Ovary (tissue), 9 donors: Measurements from ENCODE around the gene SMARCD2. TPM values are rescaled to one million over a fixed set of nuclear protein-coding genes. Genes with fewer than 3 reads are reported as not detected.
"Not testable (repeated sequence)": the region's sequence is repeated elsewhere in the genome, so short reads cannot be mapped to it uniquely, and the experiment has no call there.

Source experiments
- DNase-seq, 5 donors: peaks; one replicate each; pipeline ENCODE4 v3.0.0-alpha.2; 2019 to 2020
- H3K27ac ChIP-seq, 2 donors: fragments of 200-600 bp; one replicate each; pipeline versions ENCODE4 v1.5.1 to v1.8.0; 2019 to 2022
- H3K27me3 ChIP-seq: fragments of 200-600 bp; one replicate; pipeline ENCODE4 v1.8.0; 2022
- H3K36me3 ChIP-seq: fragments of 200-600 bp; sonication (generic); one replicate; pipeline ENCODE4 v1.5.1; 2019
- H3K4me1 ChIP-seq: one replicate; pipeline ENCODE4 v1.8.1; 2013; ENCODE audit warnings: mild to moderate bottlenecking, moderate library complexity; ENCODE audit not compliant: insufficient read depth
- H3K4me3 ChIP-seq: fragments of 200-600 bp; sonication (generic); one replicate; pipeline ENCODE4 v1.5.1; 2017
- H3K9me3 ChIP-seq, 2 donors: fragments of 200-600 bp in 1 of 2; sonication (generic) in 1 of 2; one replicate each; pipeline versions ENCODE4 v1.5.1 to v1.8.1; 2013 to 2019; ENCODE audit warnings: mild to moderate bottlenecking in 1 of 2, moderate library complexity in 1 of 2
- EP300 ChIP-seq: sonication (generic); formaldehyde crosslinking; IDR thresholded peaks from one replicate; pipeline ENCODE4 v1.6.1; 2017; ENCODE audit warnings: antibody characterized with exemption
- POLR2A ChIP-seq: fragments of 450-650 bp; IDR thresholded peaks from one replicate; pipeline ENCODE4 v1.6.1; 2017; ENCODE audit warnings: antibody characterized with exemption, mild to moderate bottlenecking, moderate library complexity
- WGBS, 3 donors: extraction: QIAGEN DNeasy Blood & Tissue Kit in 1 of 3; methylation state at CpG; one replicate each; pipeline versions ENCODE4 v1.1.5 to v1.1.7; 2013 to 2017; 5-methylcytosine and 5-hydroxymethylcytosine counted together
- intact Hi-C, 4 donors: fragments of 100-400 bp; cut with DNase I; formaldehyde crosslinking; loops; one replicate each; pipeline versions ENCODE4 v1.11.0 to v1.15.1; 2022 to 2023
- polyA plus RNA-seq, 2 donors: library from polyadenylated mRNA; stranded (reverse); fragments of 200-250 nt in 1 of 2; fragments of 350-450 nt in 1 of 2; fragmentation: Illumina TruSeq in 1 of 2; extraction: RNeasy Lipid Tissue Mini Kit (QIAGEN cat#74804) in 1 of 2; gene quantifications; one replicate each; pipeline ENCODE4 v1.2.3, GENCODE V29; 2013 to 2014
- total RNA-seq, 7 donors: library from RNA; depleted of rRNA in 2 of 7; stranded (reverse); fragments of >200 nt in 2 of 7; fragmentation: NEBNext Ultra II Directional in 3 of 7; extraction: Animal tissue kit (Norgen Biotek cat#: 25700) in 3 of 7; gene quantifications; one replicate each; pipeline versions ENCODE4 v1.1.0 to v1.2.4, GENCODE V29; 2016 to 2023
- TF ChIP-seq, protein P1 (sequence below), 3 donors: fragments of 450-650 bp in 2 of 3; fragments of 200-600 bp in 1 of 3; IDR thresholded peaks; one replicate each; pipeline versions ENCODE4 v1.5.1 to v1.8.0; 2016 to 2022; ENCODE audit warnings: antibody characterized with exemption in 3 of 3, mild to moderate bottlenecking in 1 of 3
- donor health status: DM: no; HTN: no; CAD: no; lungs with moderate emphysema.
- donor health status: DM: no; HTN: no; CAD: no.
- donor health status: Bipolar disorder and iron deficiency.
- donor health status: DM: yes; HTN: yes; CAD: no.
- donor health status: DM: no; HTN: no; CAD: no.
- donor health status: DM: yes; HTN: yes; CAD: no.

The SMARCD2 gene
- total and polyA plus RNA-seq, 9 donors, result 46.2 to 117 (median 69.8) TPM

DNA sequence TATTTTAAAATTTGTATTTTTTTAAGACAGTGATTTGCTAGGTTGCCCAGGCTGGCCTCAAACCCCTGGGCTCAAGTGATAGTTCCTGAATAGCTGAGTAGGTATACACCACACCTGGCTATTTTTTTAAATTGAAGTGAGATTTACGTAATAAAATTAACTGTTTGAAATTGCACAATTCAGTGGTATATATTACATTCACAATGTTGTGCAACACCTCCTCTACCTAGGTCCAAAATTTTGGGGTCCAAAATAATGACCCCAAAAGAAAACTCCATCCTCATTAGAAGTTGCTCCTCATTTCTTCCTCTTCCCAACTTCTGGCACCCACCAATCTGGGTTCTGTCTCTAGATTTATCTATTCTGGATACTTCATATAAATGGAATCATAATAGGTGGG lies 3.0 kb upstream of the SMARCD2 start:
- H3K27me3 ChIP-seq, result no peaks in the 10 kb centered on the region
- peaks cover 14% of the 10 kb centered on the region for H3K4me1 ChIP-seq
- no peak for DNase-seq
- H3K27ac ChIP-seq, result no peak overlapping the region
- no peak overlapping the region for H3K4me3 ChIP-seq
- H3K9me3 ChIP-seq, result no peaks in the 10 kb centered on the region
- TF ChIP-seq EP300 (no peak), POLR2A (no peak)
- TF ChIP-seq, protein P1, sequence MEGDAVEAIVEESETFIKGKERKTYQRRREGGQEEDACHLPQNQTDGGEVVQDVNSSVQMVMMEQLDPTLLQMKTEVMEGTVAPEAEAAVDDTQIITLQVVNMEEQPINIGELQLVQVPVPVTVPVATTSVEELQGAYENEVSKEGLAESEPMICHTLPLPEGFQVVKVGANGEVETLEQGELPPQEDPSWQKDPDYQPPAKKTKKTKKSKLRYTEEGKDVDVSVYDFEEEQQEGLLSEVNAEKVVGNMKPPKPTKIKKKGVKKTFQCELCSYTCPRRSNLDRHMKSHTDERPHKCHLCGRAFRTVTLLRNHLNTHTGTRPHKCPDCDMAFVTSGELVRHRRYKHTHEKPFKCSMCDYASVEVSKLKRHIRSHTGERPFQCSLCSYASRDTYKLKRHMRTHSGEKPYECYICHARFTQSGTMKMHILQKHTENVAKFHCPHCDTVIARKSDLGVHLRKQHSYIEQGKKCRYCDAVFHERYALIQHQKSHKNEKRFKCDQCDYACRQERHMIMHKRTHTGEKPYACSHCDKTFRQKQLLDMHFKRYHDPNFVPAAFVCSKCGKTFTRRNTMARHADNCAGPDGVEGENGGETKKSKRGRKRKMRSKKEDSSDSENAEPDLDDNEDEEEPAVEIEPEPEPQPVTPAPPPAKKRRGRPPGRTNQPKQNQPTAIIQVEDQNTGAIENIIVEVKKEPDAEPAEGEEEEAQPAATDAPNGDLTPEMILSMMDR (IDR thresholded peaks at IDR 0.05), result no peak
- 0 to 88% (median 39%) methylated on average over 1 of the region's 1 CpG for WGBS, 3 donors
- intact Hi-C loops, result no loop called here
- H3K36me3 ChIP-seq, result no peaks in the 10 kb centered on the region

DNA sequence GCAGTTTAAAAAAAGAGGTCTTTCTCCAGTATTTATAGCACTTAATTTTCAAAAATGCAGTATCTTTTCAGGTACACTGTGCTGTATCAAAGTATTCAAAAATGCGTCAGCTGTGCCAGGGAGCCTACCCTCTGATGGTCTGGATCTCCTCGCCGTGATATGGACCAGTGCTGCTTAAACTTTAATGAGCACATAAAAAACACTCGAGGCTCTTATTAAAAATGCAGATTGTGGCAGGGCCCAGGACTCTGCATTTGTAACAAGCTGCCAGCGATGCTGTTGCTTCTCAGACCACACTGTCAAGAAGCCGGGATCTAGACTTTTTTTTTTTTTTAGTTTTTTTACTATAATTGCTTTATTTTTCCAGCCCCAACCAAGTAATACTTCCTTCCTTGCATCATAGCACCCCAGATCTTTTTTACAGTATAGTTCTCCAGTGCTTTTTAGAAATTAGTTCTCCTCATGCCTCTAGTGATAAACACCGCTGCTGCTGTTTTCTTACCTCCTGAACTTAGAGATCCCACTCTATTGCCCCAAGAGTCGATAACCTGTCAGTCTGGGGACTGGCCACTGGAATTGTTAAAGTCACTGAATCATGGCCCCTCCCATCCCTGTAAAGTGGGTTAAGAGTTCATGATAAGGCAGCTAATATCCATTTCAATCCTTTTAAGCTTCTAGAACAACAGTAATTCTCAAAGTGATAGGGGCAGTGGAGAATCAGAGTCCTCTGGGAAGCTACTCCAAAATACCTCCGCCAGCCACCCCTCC lies 1.6 kb upstream of the SMARCD2 start:
- 36 to 38% (median 37%) methylated on average over 9 of the region's 9 CpGs for WGBS, 3 donors
- Histone ChIP-seq H3K9me3 (no peaks in the 10 kb centered on the region), H3K27ac (peak overlapping the region in 1 of 2 donors; percentile 72), H3K36me3 (no peaks in the 10 kb centered on the region), H3K4me1 (peaks cover 23% of the 10 kb centered on the region), H3K27me3 (no peaks in the 10 kb centered on the region), H3K4me3 (no peak overlapping the region)
- intact Hi-C loops, result loop anchor here in 1 of 4 donors (2.0 kb wide), 1 partner anchor 17 kb away; the partner anchor contains the start of genes FTSJ3 and PSMC5
- TF ChIP-seq POLR2A (no peak), EP300 (no peak)
- TF ChIP-seq, protein P1 (IDR thresholded peaks at IDR 0.05), result no peak
- DNase-seq, result no peak

DNA sequence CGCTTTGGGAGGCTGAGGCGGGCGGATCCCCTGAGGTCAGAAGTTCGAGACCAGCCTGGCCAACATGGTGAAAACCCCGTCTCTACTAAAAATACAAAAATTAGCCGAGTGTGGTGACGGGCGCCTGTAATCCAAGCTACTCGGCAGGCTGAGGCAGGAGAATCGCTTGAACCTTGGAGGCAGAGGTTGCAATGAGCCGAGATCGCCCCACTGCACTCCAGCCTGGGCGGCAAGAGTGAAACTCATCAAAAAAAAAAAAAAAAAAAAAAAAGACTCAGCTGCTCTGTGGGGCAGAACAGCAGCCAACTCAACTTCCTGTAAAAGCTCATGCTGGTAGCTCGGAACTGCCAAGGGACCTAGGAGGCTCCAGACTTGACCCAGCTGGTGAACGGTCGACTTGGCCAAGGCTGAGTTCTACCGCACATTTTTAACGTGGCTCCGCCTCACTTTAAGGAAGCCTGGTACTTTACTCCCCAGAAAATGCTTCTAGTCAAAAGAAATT lies 953 bp upstream of the SMARCD2 start:
- H3K36me3 ChIP-seq, H3K9me3 ChIP-seq, H3K27me3 ChIP-seq: not testable (repeated sequence)
- H3K4me1 ChIP-seq, result peaks cover 21% of the 10 kb centered on the region
- peak overlapping the region; percentile 100 for H3K4me3 ChIP-seq
- peak overlapping the region; percentile 5 to 72 for H3K27ac ChIP-seq
- peak; percentile 66 to 80 (median 71) for DNase-seq
- WGBS, 3 donors, result 1 to 2% (median 1%) methylated on average over 18 to 19 of the region's 19 CpGs
- intact Hi-C loops, result loop anchor here in 1 of 4 donors (2.0 kb wide), 1 partner anchor 17 kb away; the partner anchor contains the start of genes FTSJ3 and PSMC5

DNA sequence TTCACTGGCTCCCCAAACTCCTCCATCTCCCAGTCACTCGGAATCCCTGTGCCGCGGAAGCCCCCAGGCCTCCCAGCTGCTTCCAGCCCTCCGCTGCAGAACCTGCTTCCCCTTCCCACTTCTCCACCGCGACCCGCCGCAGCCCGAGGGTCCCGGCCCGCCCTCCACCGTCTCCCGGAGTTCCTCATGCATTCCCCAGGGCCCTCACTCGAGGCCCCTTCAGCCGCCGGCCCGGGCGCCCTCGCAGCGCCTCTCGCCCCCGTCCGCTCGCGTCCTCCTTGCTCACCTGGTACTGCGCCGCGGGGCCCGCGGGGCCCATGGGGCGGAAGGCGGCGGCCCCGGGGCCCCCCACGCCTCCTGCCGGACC lies 329 bp downstream of the SMARCD2 start:
- peak in 3 of 5 donors; percentile 48 to 59 (median 50) for DNase-seq
- no peaks in the 10 kb centered on the region for H3K27me3 ChIP-seq
- H3K36me3 ChIP-seq, result no peaks in the 10 kb centered on the region
- peak overlapping the region; percentile 72 to 88 for H3K27ac ChIP-seq
- no peaks in the 10 kb centered on the region for H3K9me3 ChIP-seq
- intact Hi-C loops, result loop anchor here in 1 of 4 donors (2.0 kb wide), 1 partner anchor 15 kb away; the partner anchor contains the start of genes FTSJ3 and PSMC5
- 0% methylated on average over 29 to 36 of the region's 36 CpGs for WGBS, 3 donors
- H3K4me3 ChIP-seq, result peak overlapping the region; percentile 100
- TF ChIP-seq, protein P1 (IDR thresholded peaks at IDR 0.05), result no peak
- no peak for TF ChIP-seq POLR2A
- TF ChIP-seq EP300, result no peak
- H3K4me1 ChIP-seq, result peaks cover 25% of the 10 kb centered on the region
